HEK293 (cell line): ENCODE data around the gene GALR2.

Source experiments
- ZBTB1 ChIP-seq: fragments of 450-650 bp; formaldehyde crosslinking; IDR thresholded peaks from 2 replicates; pipeline ENCODE4 v1.5.1; 2016; ENCODE audit warnings: missing biosample characterization, missing genetic modification characterization
- ZNF214 ChIP-seq: fragments of 450-650 bp; formaldehyde crosslinking; IDR thresholded peaks from 2 replicates; pipeline ENCODE4 v1.5.1; 2017; ENCODE audit warnings: missing biosample characterization, mild to moderate bottlenecking, missing genetic modification characterization, borderline replicate concordance
- TF ChIP-seq, protein P1 (sequence below): fragments of 450-650 bp; formaldehyde crosslinking; IDR thresholded peaks from 2 replicates; pipeline ENCODE4 v1.5.1; 2016; ENCODE audit warnings: missing biosample characterization, missing genetic modification characterization

DNA sequence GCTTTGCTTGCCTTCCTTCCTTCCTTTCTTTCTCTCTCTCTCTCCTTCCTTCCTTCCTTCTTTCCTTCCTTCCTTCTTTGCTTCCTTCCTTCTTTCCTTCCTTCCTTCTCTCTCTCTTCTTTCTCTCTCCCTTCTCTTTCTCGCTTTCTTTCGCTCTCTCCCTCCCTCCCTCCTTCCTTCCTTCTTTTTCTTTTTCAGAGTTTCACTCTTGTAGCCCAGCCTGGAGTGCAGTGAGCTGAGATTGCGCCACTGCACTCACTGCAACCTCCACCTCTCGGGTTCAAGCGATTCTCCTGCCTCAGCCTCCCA, 48.6 kb downstream of the GALR2 start:
- TF ChIP-seq, protein P1, sequence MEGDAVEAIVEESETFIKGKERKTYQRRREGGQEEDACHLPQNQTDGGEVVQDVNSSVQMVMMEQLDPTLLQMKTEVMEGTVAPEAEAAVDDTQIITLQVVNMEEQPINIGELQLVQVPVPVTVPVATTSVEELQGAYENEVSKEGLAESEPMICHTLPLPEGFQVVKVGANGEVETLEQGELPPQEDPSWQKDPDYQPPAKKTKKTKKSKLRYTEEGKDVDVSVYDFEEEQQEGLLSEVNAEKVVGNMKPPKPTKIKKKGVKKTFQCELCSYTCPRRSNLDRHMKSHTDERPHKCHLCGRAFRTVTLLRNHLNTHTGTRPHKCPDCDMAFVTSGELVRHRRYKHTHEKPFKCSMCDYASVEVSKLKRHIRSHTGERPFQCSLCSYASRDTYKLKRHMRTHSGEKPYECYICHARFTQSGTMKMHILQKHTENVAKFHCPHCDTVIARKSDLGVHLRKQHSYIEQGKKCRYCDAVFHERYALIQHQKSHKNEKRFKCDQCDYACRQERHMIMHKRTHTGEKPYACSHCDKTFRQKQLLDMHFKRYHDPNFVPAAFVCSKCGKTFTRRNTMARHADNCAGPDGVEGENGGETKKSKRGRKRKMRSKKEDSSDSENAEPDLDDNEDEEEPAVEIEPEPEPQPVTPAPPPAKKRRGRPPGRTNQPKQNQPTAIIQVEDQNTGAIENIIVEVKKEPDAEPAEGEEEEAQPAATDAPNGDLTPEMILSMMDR (tag by site-specific recombination): no peak
- TF ChIP-seq ZNF214 (tag by site-specific recombination): no peak
- TF ChIP-seq ZBTB1 (tag by site-specific recombination): no peak
